Activated CD8-positive, alpha-beta T cell treated with anti-CD3 and anti-CD28 coated beads for 36 hours (primary cell): ENCODE measurements around the gene LRRC75B. TPM values are rescaled to one million over a fixed set of nuclear protein-coding genes. Genes with fewer than 3 reads are reported as not detected.

Experiments used
- ATAC-seq: fragments of 200-7000 bp; cut with Tn5 transposase; one replicate; pipeline ENCODE4 v1.10.0; 2021; ENCODE audit warnings: mild to moderate bottlenecking, moderate library complexity
- CTCF ChIA-PET: fragments of 350-600 bp; sonication (Branson Sonifier 250); formaldehyde crosslinking; loops from one replicate; lab custom pipeline; 2021; ENCODE audit warnings: antibody characterized with exemption; lab: Charles Lee
- POLR2A ChIA-PET: fragments of 350-600 bp; sonication (Branson Sonifier 250); formaldehyde crosslinking; loops from one replicate; lab custom pipeline; 2021; ENCODE audit warnings: antibody characterized with exemption; lab: Charles Lee
- DNase-seq: peaks from one replicate; pipeline ENCODE4 v3.0.0-alpha.2; 2020
- H3K27ac Mint-ChIP-seq: one replicate; pipeline ENCODE4 v1.8.0; 2021; ENCODE audit warnings: mild to moderate bottlenecking, mixed read lengths
- H3K27me3 Mint-ChIP-seq: one replicate; pipeline ENCODE4 v1.8.0; 2021; ENCODE audit warnings: mixed read lengths
- H3K36me3 Mint-ChIP-seq: one replicate; pipeline ENCODE4 v1.8.0; 2021; ENCODE audit warnings: low read depth, mixed read lengths
- H3K4me1 Mint-ChIP-seq: one replicate; pipeline ENCODE4 v1.8.0; 2021; ENCODE audit warnings: low read depth, mixed read lengths
- H3K4me3 Mint-ChIP-seq: one replicate; pipeline ENCODE4 v1.8.0; 2021; ENCODE audit warnings: mild to moderate bottlenecking, moderate library complexity, mixed read lengths
- H3K9me3 Mint-ChIP-seq: one replicate; pipeline ENCODE4 v1.8.0; 2021; ENCODE audit warnings: mixed read lengths
- CTCF ChIP-seq: fragments of 200-600 bp; IDR thresholded peaks from one replicate; pipeline ENCODE4 v1.8.0; 2022; ENCODE audit warnings: antibody characterized with exemption, mild to moderate bottlenecking
- intact Hi-C: fragments of 100-400 bp; cut with micrococcal nuclease; formaldehyde crosslinking; loops from one replicate; pipeline ENCODE4 v1.10.0; 2022
- total RNA-seq, 2 experiments: library from RNA; stranded (reverse); gene quantifications; one replicate each; pipeline ENCODE4 v1.2.3, GENCODE V29; 2021

LRRC75B gene
- total RNA-seq, 2 experiments from 2014 or later: 1.2 to 1.5 TPM

GRCh38 chr22:24543185-24543601 lies 49.7 kb downstream of the LRRC75B start:
- no peak overlapping the region for H3K4me3 Mint-ChIP-seq
- no peaks in the 10 kb centered on the region for H3K9me3 Mint-ChIP-seq
- CTCF ChIA-PET: no interaction called here
- no peak for TF ChIP-seq CTCF
- no peaks in the 10 kb centered on the region for H3K4me1 Mint-ChIP-seq
- H3K36me3 Mint-ChIP-seq: peaks cover 13% of the 10 kb centered on the region
- intact Hi-C loops: no loop called here
- ATAC-seq: no peak
- no peak for DNase-seq
- no peaks in the 10 kb centered on the region for H3K27me3 Mint-ChIP-seq
- H3K27ac Mint-ChIP-seq: no peak overlapping the region
- POLR2A ChIA-PET: interaction anchor here (2.5 kb wide), 1 partner anchor 11 kb away, joined by 14 read pairs; the partner anchor contains the start of gene GUCD1

GRCh38 chr22:24542641-24543040 lies 50.2 kb downstream of the LRRC75B start:
- Mint-ChIP-seq H3K9me3 (no peaks in the 10 kb centered on the region), H3K27me3 (no peaks in the 10 kb centered on the region), H3K4me1 (no peaks in the 10 kb centered on the region), H3K36me3 (peaks cover 13% of the 10 kb centered on the region), H3K27ac (no peak overlapping the region), H3K4me3 (no peak overlapping the region)
- CTCF ChIA-PET: no interaction called here
- intact Hi-C loops: no loop called here
- POLR2A ChIA-PET: interaction anchor here (2.5 kb wide), 1 partner anchor 12 kb away, joined by 14 read pairs; the partner anchor contains the start of gene GUCD1
- TF ChIP-seq CTCF: no peak
- ATAC-seq (no peak), DNase-seq (no peak)

- Mint-ChIP-seq H3K36me3 (peaks cover 11% of the 10 kb centered on the region), H3K27ac (peak overlapping the region; percentile 38), H3K4me1 (no peaks in the 10 kb centered on the region), H3K9me3 (no peaks in the 10 kb centered on the region), H3K4me3 (no peak overlapping the region), H3K27me3 (no peaks in the 10 kb centered on the region)
- no peak for ATAC-seq
- ChIA-PET CTCF (no interaction called here), POLR2A (interaction anchor here (0.6 to 2.5 kb wide), 3 partner anchors 12 to 113 kb away, joined by 3 to 14 read pairs (median 5); partner anchors contain the start of gene GUCD1)
- TF ChIP-seq CTCF: no peak
- intact Hi-C loops: no loop called here
- DNase-seq: no peak
Measured at GRCh38 chr22:24541681-24542515, 51.0 kb downstream of the LRRC75B start.

- H3K36me3 Mint-ChIP-seq: peaks cover 10% of the 10 kb centered on the region
- H3K27ac Mint-ChIP-seq: no peak overlapping the region
- POLR2A ChIA-PET: interaction anchor here (0.8 kb wide), 1 partner anchor 322 kb away, joined by 4 read pairs; no protein-coding TSS in a partner anchor
- no peaks in the 10 kb centered on the region for H3K27me3 Mint-ChIP-seq
- ATAC-seq: no peak
- H3K4me3 Mint-ChIP-seq: no peak overlapping the region
- no peaks in the 10 kb centered on the region for H3K9me3 Mint-ChIP-seq
- no peaks in the 10 kb centered on the region for H3K4me1 Mint-ChIP-seq
- intact Hi-C loops: no loop called here
- no peak for DNase-seq
- CTCF ChIA-PET: interaction anchor here (1.5 to 1.8 kb wide), 2 partner anchors 11 to 13 kb away, joined by 5 to 7 read pairs; no protein-coding TSS in a partner anchor
- TF ChIP-seq CTCF: no peak
Measured at GRCh38 chr22:24540470-24540869, 52.4 kb downstream of the LRRC75B start.

- ChIA-PET POLR2A (interaction anchor here (1.0 to 1.3 kb wide), 2 partner anchors 17 to 18 kb away, joined by 4 to 5 read pairs; partner anchors contain the start of gene GUCD1), CTCF (interaction anchor here (1.0 kb wide), 1 partner anchor 10 kb away, joined by 5 read pairs; no protein-coding TSS in a partner anchor)
- H3K9me3 Mint-ChIP-seq: no peaks in the 10 kb centered on the region
- H3K4me3 Mint-ChIP-seq: no peak overlapping the region
- H3K27me3 Mint-ChIP-seq: no peaks in the 10 kb centered on the region
- DNase-seq (no peak), ATAC-seq (no peak)
- H3K27ac Mint-ChIP-seq: no peak overlapping the region
- no peaks in the 10 kb centered on the region for H3K4me1 Mint-ChIP-seq
- no peak for TF ChIP-seq CTCF
- intact Hi-C loops: no loop called here
- peaks cover 5% of the 10 kb centered on the region for H3K36me3 Mint-ChIP-seq
Measured at GRCh38 chr22:24536089-24536488, 56.8 kb downstream of the LRRC75B start.
